ENCODE data around the gene SFMBT2. TPM values are rescaled to one million over a fixed set of nuclear protein-coding genes. Genes with fewer than 3 reads are reported as not detected.

The SFMBT2 gene
- total RNA-seq, 1 donor from 2014 or later: 9.1 TPM

GRCh38 chr10:7432884-7433726, 22.3 kb upstream of the SFMBT2 start:
- H3K36me3 Mint-ChIP-seq (ENCODE audit: insufficient read depth): no peaks in the 10 kb centered on the region
- TF ChIP-seq, protein P1, sequence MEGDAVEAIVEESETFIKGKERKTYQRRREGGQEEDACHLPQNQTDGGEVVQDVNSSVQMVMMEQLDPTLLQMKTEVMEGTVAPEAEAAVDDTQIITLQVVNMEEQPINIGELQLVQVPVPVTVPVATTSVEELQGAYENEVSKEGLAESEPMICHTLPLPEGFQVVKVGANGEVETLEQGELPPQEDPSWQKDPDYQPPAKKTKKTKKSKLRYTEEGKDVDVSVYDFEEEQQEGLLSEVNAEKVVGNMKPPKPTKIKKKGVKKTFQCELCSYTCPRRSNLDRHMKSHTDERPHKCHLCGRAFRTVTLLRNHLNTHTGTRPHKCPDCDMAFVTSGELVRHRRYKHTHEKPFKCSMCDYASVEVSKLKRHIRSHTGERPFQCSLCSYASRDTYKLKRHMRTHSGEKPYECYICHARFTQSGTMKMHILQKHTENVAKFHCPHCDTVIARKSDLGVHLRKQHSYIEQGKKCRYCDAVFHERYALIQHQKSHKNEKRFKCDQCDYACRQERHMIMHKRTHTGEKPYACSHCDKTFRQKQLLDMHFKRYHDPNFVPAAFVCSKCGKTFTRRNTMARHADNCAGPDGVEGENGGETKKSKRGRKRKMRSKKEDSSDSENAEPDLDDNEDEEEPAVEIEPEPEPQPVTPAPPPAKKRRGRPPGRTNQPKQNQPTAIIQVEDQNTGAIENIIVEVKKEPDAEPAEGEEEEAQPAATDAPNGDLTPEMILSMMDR (IDR thresholded peaks at IDR 0.05; ENCODE audit: unreplicated experiment): no peak
- peaks cover 8% of the 10 kb centered on the region for H3K4me1 Mint-ChIP-seq (ENCODE audit: low read depth)
- H3K9me3 Mint-ChIP-seq (ENCODE audit: low read depth): peaks cover 7% of the 10 kb centered on the region
- peak overlapping the region; percentile 59 for H3K27ac Mint-ChIP-seq
- peak overlapping the region; percentile 44 for H3K4me3 Mint-ChIP-seq (ENCODE audit: low read depth)
- H3K27me3 Mint-ChIP-seq: peaks cover 14% of the 10 kb centered on the region
- DNase-seq (ENCODE audit: low spot score, unreplicated experiment): no peak

GRCh38 chr10:7428673-7429350, 18.0 kb upstream of the SFMBT2 start:
- H3K4me1 Mint-ChIP-seq (ENCODE audit: low read depth): peaks cover 8% of the 10 kb centered on the region
- no peaks in the 10 kb centered on the region for H3K36me3 Mint-ChIP-seq (ENCODE audit: insufficient read depth)
- TF ChIP-seq, protein P1 (IDR thresholded peaks at IDR 0.05; ENCODE audit: unreplicated experiment): no peak
- peaks cover 7% of the 10 kb centered on the region for H3K9me3 Mint-ChIP-seq (ENCODE audit: low read depth)
- DNase-seq (ENCODE audit: low spot score, unreplicated experiment): no peak
- peak overlapping the region; percentile 33 for H3K27ac Mint-ChIP-seq
- peaks cover 28% of the 10 kb centered on the region for H3K27me3 Mint-ChIP-seq
- H3K4me3 Mint-ChIP-seq (ENCODE audit: low read depth): no peak overlapping the region

DNA sequence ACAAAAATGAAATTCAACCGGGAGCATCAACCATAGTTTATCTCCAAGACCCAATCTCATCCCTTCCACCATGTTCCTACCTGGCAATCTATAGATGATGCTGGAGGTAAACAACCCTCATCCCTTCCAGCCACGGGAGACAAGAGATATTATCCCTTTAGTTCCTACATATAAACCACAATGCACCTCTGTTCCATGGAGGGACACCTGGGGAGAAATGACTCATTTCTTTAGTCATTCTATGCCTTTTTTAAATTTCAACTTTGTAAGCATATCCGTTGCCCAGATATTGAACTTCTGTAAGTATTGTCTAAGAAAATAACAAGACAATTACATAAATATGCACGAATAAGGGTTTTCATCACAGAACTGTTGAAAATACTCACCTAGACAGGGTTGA, 15.5 kb upstream of the SFMBT2 start:
- Mint-ChIP-seq H3K4me3 (ENCODE audit: low read depth) (no peak overlapping the region), H3K27me3 (peaks cover 36% of the 10 kb centered on the region), H3K36me3 (ENCODE audit: insufficient read depth) (no peaks in the 10 kb centered on the region), H3K9me3 (ENCODE audit: low read depth) (peaks cover 5% of the 10 kb centered on the region), H3K27ac (no peak overlapping the region), H3K4me1 (ENCODE audit: low read depth) (peaks cover 6% of the 10 kb centered on the region)
- TF ChIP-seq, protein P1 (IDR thresholded peaks at IDR 0.05; ENCODE audit: unreplicated experiment): no peak
- no peak for DNase-seq (ENCODE audit: low spot score, unreplicated experiment)

DNA sequence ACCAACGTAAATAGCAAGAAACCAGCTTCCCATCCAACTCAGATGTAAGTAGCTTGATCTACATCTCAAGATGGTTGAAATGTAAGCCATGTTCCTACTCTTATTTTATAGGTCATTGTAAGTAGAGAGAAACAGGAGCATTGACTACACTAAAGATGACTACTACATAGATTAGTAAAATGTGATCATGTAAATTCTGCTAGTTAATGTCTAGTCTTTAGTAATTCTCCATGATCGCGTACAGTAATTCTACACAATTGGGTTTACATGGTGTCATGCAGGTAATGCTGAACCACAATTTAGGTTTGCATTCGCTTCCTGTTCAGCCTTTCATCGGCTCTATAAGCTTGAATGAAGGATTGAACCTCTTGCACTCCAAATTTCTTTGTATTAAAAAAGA, 14.9 kb upstream of the SFMBT2 start:
- no peak for DNase-seq (ENCODE audit: low spot score, unreplicated experiment)
- H3K4me1 Mint-ChIP-seq (ENCODE audit: low read depth): peaks cover 6% of the 10 kb centered on the region
- H3K9me3 Mint-ChIP-seq (ENCODE audit: low read depth): no peaks in the 10 kb centered on the region
- TF ChIP-seq, protein P1 (IDR thresholded peaks at IDR 0.05; ENCODE audit: unreplicated experiment): no peak
- H3K36me3 Mint-ChIP-seq (ENCODE audit: insufficient read depth): no peaks in the 10 kb centered on the region
- H3K27me3 Mint-ChIP-seq: peaks cover 39% of the 10 kb centered on the region
- no peak overlapping the region for H3K27ac Mint-ChIP-seq
- no peak overlapping the region for H3K4me3 Mint-ChIP-seq (ENCODE audit: low read depth)

DNA sequence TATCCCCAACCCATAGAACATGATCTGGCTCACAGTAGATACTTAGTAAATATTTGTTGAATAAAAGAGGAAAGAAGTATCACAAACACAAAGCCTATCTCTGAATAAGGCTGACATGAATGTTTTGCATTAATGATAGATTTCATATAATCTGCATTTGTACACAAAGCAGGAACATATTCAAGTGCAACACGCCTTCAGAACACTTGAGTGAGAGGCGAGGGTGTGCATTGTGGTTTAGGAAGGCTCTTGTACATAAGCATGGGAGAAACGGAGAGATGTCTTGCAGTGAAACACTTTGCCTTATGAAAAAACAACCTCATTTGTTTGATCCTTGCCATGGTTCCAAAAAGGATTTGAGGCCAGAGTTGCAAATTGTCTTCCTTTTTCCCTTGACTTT, 14.1 kb upstream of the SFMBT2 start:
- Mint-ChIP-seq H3K4me3 (ENCODE audit: low read depth) (no peak overlapping the region), H3K9me3 (ENCODE audit: low read depth) (no peaks in the 10 kb centered on the region), H3K36me3 (ENCODE audit: insufficient read depth) (no peaks in the 10 kb centered on the region), H3K27me3 (peaks cover 40% of the 10 kb centered on the region), H3K4me1 (ENCODE audit: low read depth) (peaks cover 6% of the 10 kb centered on the region), H3K27ac (no peak overlapping the region)
- TF ChIP-seq, protein P1 (IDR thresholded peaks at IDR 0.05; ENCODE audit: unreplicated experiment): no peak
- DNase-seq (ENCODE audit: low spot score, unreplicated experiment): no peak
